Nasal cavity respiratory epithelium epithelial cell of viscerocranial mucosa (primary cell): ENCODE data around the gene BANF1. TPM values are rescaled to one million over a fixed set of nuclear protein-coding genes. Genes with fewer than 3 reads are reported as not detected.

Source experiments
- total RNA-seq: library from RNA; depleted of rRNA; stranded (reverse); fragments of >200 nt; gene quantifications from 2 replicates; pipeline ENCODE4 v1.2.3, GENCODE V29; 2014

The BANF1 gene, protein sequence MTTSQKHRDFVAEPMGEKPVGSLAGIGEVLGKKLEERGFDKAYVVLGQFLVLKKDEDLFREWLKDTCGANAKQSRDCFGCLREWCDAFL
- 13.2 and 17.8 TPM in 2 replicates for total RNA-seq

DNA sequence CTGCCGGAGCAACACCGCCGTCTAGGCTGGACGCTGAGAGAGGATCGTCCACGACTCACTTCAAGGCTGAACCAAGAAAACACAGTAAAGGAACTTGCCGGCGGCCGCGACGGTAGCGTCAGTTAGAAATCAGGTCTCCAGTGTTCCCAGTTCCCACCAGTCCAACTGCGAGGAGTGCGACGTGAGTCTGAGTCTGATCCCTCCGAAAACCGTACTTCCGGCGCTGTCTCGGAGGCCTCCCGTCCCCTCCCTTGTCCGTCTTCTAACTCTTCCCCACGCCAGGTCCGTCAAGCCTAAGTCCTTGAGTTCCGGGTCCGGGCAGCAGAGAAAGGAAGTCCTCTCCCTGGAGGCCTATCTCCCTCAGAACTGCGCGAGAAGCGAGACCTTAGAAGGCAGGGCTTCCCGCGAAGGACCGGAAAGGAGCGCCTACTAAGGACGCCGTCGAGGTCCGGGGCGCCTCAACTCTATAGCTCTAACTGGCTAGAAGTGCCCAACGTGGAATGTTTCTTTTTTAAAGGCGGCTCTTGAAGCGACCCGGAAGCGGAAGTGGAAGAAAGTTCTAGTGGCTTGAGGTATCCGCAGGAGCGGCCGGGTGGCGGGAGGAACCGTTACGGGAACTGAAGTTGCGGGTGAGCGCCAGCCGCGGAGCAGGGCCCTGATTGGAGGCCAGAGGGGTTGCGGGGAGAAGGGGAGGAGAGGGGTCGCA is at the start of gene BANF1, which contains the start of gene EIF1AD:
BANF1 (plus strand) TSS at position 562 of the 706 bp plus-strand sequence. CDS start 748 bp downstream, outside the sequence.
EIF1AD (minus strand) TSS at position 216 of the 706 bp plus-strand sequence. CDS start 1,768 bp downstream, outside the sequence.

DNA sequence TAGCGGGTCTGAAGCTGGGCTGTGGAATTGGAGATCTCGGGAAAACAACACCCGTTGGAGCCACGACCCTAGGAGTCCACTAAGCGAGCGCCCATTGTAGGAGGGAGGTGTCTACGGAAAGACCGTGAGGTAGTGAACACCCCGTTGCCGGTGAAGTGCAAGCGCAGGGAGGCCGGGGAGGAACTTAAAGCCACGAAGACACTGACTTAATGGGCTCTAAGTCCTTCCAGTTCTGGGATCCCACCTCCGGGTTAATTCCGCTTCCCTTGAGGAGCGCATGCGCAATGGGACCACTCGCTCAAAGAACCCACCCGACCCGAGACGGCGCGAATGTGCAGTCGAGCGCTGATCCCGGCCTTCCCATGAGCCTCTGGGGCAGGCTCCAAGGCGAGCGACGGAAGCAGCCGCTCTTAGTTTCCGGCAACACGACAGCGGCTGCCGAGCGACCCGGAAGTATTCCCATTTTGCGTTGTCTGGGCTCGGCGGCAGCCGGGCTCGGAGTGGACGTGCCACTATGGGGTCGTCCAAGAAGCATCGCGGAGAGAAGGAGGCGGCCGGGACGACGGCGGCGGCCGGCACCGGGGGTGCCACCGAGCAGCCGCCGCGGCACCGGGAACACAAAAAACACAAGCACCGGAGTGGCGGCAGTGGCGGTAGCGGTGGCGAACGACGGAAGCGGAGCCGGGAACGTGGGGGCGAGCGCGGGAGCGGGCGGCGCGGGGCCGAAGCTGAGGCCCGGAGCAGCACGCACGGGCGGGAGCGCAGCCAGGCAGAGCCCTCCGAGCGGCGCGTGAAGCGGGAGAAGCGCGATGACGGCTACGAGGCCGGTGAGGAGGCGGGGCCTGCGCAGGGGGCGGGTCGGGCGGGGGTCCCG is 40.8 kb upstream of the BANF1 start, which contains the start of gene SART1:
SART1 (plus strand) TSS at position 468 of the 874 bp plus-strand sequence; CDS start at position 515, 47 bp downstream.

DNA sequence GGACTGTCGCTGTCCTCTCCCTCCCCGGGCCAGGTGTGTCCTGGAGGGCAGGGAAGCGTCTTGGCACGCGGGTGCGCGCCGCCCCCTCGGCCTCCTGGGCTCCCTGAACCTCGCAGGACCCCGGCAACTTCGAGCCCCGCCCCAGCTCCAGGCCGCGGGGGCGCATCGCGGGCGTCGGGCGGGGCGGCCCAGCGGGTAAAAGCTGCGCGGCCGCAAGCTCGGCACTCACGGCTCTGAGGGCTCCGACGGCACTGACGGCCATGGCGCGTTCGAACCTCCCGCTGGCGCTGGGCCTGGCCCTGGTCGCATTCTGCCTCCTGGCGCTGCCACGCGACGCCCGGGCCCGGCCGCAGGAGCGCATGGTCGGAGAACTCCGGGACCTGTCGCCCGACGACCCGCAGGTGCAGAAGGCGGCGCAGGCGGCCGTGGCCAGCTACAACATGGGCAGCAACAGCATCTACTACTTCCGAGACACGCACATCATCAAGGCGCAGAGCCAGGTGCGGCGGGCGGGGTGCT is 9.5 kb downstream of the BANF1 start, which contains the start of gene CST6:
CST6 (plus strand) TSS at position 224 of the 519 bp plus-strand sequence; CDS start at position 261, 37 bp downstream.

DNA sequence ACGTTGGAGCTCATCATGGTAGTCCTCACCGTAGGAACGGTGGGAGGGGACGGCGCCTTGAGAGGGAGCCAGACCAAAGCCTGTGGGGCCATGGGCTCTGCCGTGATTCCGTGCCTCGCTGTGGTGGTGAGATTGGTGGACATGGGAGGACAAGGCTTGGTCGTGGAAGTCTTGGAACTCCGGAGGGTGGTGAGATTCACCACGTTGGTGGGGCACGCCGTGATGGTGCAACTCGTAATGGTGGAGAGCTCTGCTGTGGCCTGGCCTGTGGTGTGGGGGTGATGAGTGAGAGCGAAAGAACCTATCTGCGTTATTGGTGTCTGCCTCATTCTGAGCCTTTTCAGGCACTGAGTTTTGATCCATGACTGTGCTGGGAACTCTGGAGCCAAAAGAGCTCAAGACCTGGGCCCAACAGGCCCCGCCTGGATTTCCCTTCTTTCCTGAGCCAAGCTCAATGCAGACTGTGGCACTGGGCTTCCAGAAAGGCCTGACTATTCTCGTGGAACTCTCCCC is 23.8 kb downstream of the BANF1 start, which contains the start of gene CATSPER1:
CATSPER1 (minus strand) TSS at position 463 of the 513 bp plus-strand sequence; CDS start at position 363, 100 bp downstream.

DNA sequence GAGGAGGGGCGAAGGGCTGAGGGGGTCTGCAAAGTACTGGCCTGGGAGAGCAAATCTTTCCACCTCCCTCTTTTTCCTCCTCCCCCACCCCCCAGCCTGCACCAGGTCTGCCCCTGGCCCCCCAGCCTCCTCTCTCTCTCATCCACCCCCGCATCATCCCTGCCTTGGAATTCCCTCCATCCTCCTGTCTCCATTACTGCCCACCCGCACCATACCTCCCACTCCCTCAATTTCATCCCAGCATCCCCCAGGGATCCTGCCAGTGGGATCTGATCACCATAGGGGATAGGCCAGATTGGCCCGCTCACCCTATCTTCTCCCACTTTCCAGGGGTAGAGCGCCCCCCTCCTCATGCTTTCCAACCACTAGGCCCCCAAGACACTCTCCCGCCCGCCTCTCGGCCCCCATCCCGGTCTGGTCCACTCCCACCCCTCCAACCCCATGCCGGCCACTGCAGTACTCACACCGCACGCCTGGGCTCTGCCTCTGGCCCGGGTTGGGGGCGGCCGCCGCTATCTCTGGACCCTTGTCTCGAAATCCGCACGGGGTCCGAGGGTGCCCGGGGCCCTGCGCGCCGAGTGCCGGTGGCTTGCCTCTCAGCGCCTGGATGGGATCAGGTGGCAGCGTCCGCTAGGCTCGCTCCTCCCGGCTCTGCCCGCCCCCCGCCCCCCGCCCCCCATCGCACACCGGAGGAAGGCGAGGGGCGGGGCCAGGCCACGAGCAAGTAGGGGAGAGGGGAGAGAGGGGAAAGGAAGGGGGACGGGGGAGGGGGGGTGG is 46.4 kb downstream of the BANF1 start, which contains the start of gene GAL3ST3:
GAL3ST3 (minus strand) TSS at position 615 of the 777 bp plus-strand sequence. CDS start 3,746 bp downstream, outside the sequence.

DNA sequence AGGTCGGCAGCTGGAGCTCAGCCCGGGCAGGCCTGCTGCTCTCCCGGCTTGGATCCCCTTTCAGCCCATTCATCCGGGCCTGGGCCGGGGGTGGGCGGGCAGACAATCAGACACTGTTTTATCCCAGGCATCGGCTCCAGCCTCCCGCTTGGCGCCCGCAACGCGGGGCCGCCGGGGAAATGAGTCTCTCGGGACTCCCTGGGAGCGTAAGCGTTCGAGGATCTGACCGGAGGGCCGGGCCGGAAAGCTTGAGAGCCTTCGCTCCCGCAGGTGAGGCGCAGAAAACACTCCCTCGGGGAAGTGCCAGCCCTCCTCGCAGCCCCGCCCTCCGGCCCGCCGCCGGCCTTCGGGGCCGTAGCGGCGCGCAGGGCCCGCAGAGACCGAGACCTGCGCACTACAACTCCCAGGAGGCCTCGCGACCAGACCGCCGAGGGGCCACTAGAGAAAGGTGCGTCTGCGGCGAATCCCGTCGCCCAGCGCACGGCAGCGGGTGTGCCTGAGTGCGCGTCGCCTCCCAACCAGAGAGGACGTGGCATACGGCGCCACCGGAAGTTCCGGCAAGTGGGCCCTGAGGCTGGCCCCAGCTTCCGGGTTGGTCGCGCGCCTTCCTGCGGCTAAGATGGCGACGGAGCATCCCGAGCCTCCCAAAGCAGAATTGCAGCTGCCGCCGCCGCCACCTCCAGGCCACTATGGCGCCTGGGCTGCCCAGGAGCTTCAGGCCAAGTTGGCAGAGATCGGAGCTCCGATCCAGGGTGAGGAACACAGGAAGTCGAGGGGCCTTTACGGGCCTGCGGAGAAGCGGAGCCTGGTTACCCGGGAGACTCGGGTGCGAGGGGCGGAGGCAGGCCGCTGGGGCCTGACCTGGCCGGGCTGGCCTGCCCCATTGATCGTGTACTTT is 49.7 kb downstream of the BANF1 start, which contains the start of gene SF3B2:
SF3B2 (plus strand) TSS at position 599 of the 898 bp plus-strand sequence; CDS start at position 620, 21 bp downstream.

Other genes with a start within 250 kb of the BANF1 start
- gene AP5B1, start 221.5 kb upstream of the BANF1 start, total RNA-seq: 10.6 and 20.7 TPM in 2 replicates
- 19.0 and 22.2 TPM in 2 replicates for gene OVOL1, start 215.4 kb upstream of the BANF1 start, total RNA-seq
- gene SNX32, start 168.5 kb upstream of the BANF1 start, total RNA-seq: 0.68 and 1.2 TPM in 2 replicates
- gene CFL1, start 144.3 kb upstream of the BANF1 start, total RNA-seq: 659 and 765 TPM in 2 replicates
- gene MUS81, start 142.1 kb upstream of the BANF1 start, total RNA-seq: 50.8 and 70.1 TPM in 2 replicates
- 2.4 and 10.7 TPM in 2 replicates for gene EFEMP2, start 129.7 kb upstream of the BANF1 start, total RNA-seq
- not detected in 2 replicates for gene CTSW, start 122.7 kb upstream of the BANF1 start, total RNA-seq
- 92.5 and 141 TPM in 2 replicates for gene FIBP, start 114.0 kb upstream of the BANF1 start, total RNA-seq
- 10.9 and 32.5 TPM in 2 replicates for gene CCDC85B, start 111.8 kb upstream of the BANF1 start, total RNA-seq
- gene FOSL1, start 102.1 kb upstream of the BANF1 start, total RNA-seq: 20.3 and 27.7 TPM in 2 replicates
- gene C11orf68, start 83.4 kb upstream of the BANF1 start, total RNA-seq: 12.0 and 12.5 TPM in 2 replicates
- 94.0 and 217 TPM in 2 replicates for gene DRAP1, start 83.1 kb upstream of the BANF1 start, total RNA-seq
- gene TSGA10IP, start 57.0 kb upstream of the BANF1 start, total RNA-seq: not detected in 2 replicates
- gene SART1, start 40.8 kb upstream of the BANF1 start, total RNA-seq: 36.2 and 41.8 TPM in 2 replicates
- 48.1 and 50.2 TPM in 2 replicates for gene EIF1AD, start 346 bp upstream of the BANF1 start, total RNA-seq
- gene CST6, start 9.5 kb downstream of the BANF1 start, total RNA-seq: 1.7 and 2.6 TPM in 2 replicates
- gene CATSPER1, start 24.0 kb downstream of the BANF1 start, total RNA-seq: not detected in 2 replicates
- gene GAL3ST3, start 46.7 kb downstream of the BANF1 start, total RNA-seq: not detected in 2 replicates
- gene SF3B2, start 49.9 kb downstream of the BANF1 start, total RNA-seq: 103 and 117 TPM in 2 replicates
- gene PACS1, start 67.8 kb downstream of the BANF1 start, total RNA-seq: 7.5 and 34.8 TPM in 2 replicates